HepG2 (cell line): Measurements from ENCODE around the gene NDRG3. TPM values are rescaled to one million over a fixed set of nuclear protein-coding genes. Genes with fewer than 3 reads are reported as not detected.

Experiments used
- FOXA1 ChIP-seq, 2 experiments: fragments of 450-650 bp in 1 of 2; sonication (generic) in 1 of 2; formaldehyde crosslinking in 1 of 2; IDR thresholded peaks; 2 replicates each; pipeline versions ENCODE4 v1.4.0 to v1.6.1; 2016 to 2020; ENCODE audit warnings: missing genetic modification reagents in 1 of 2
- GLMP ChIP-seq: sonication (generic); formaldehyde crosslinking; IDR thresholded peaks from 2 replicates; pipeline ENCODE4 v1.9.0; 2021; ENCODE audit warnings: missing genetic modification reagents, mild to moderate bottlenecking, borderline replicate concordance
- HBP1 ChIP-seq: IDR thresholded peaks from 2 replicates; pipeline ENCODE4 v1.6.1; 2016; ENCODE audit warnings: low read depth, control low read depth
- HDAC6 ChIP-seq: fragments of 200-600 bp; sonication (generic); IDR thresholded peaks from 2 replicates; pipeline ENCODE4 v1.7.0; 2017; ENCODE audit warnings: mild to moderate bottlenecking, antibody characterized with exemption, low read length, low read depth
- HNRNPL ChIP-seq: fragments of 200-400 bp; formaldehyde crosslinking; IDR thresholded peaks from 2 replicates; pipeline ENCODE4 v1.6.1; 2017; ENCODE audit warnings: mild to moderate bottlenecking, low read depth, low read length
- JUN ChIP-seq: sonication (generic); formaldehyde crosslinking; IDR thresholded peaks from 2 replicates; pipeline ENCODE4 v1.4.0; 2020; ENCODE audit warnings: mild to moderate bottlenecking, missing genetic modification reagents
- MEF2D ChIP-seq: sonication (generic); formaldehyde crosslinking; IDR thresholded peaks from 2 replicates; pipeline ENCODE4 v1.5.1; 2020; ENCODE audit warnings: mild to moderate bottlenecking, missing genetic modification reagents
- NFYC ChIP-seq: IDR thresholded peaks from 2 replicates; pipeline ENCODE4 v1.6.1; 2016; ENCODE audit warnings: missing genetic modification reagents, missing compliant biosample characterization
- ONECUT2 ChIP-seq: sonication (generic); formaldehyde crosslinking; IDR thresholded peaks from 2 replicates; pipeline ENCODE4 v1.4.0; 2020; ENCODE audit warnings: missing genetic modification reagents
- PHF20 ChIP-seq: sonication (generic); formaldehyde crosslinking; IDR thresholded peaks from 2 replicates; pipeline ENCODE4 v1.5.0; 2020; ENCODE audit warnings: mild to moderate bottlenecking, missing genetic modification reagents
- RAD21 ChIP-seq: fragments of 450-650 bp; formaldehyde crosslinking; IDR thresholded peaks from 2 replicates; pipeline ENCODE4 v1.5.0; 2020; ENCODE audit warnings: mild to moderate bottlenecking
- SRF ChIP-seq: IDR thresholded peaks from 2 replicates; pipeline ENCODE4 v1.6.1; 2011; ENCODE audit warnings: mild to moderate bottlenecking, low read depth, low read length, moderate library complexity
- XRCC5 ChIP-seq: fragments of 200-400 bp; formaldehyde crosslinking; optimal IDR thresholded peaks from 2 replicates; pipeline ENCODE3; 2017; ENCODE audit warnings: mild to moderate bottlenecking, low read length
- ZBED4 ChIP-seq: sonication (generic); formaldehyde crosslinking; IDR thresholded peaks from 2 replicates; pipeline ENCODE4 v1.4.0; 2020; ENCODE audit warnings: missing genetic modification reagents, borderline replicate concordance
- ZNF224 ChIP-seq: sonication (generic); formaldehyde crosslinking; IDR thresholded peaks from 2 replicates; pipeline ENCODE4 v1.5.0; 2020; ENCODE audit warnings: mild to moderate bottlenecking, missing genetic modification reagents
- ZNF3 ChIP-seq: IDR thresholded peaks from 2 replicates; pipeline ENCODE4 v1.7.0; 2017; ENCODE audit warnings: inconsistent platforms
- ZNF326 ChIP-seq: sonication (generic); formaldehyde crosslinking; IDR thresholded peaks from 2 replicates; pipeline ENCODE4 v1.4.0; 2020; ENCODE audit warnings: missing genetic modification reagents, borderline replicate concordance
- ZNF362 ChIP-seq: sonication (generic); formaldehyde crosslinking; IDR thresholded peaks from 2 replicates; pipeline ENCODE4 v1.4.0; 2020; ENCODE audit warnings: missing genetic modification reagents, mild to moderate bottlenecking, borderline replicate concordance
- ZNF383 ChIP-seq: sonication (generic); formaldehyde crosslinking; IDR thresholded peaks from 2 replicates; pipeline ENCODE4 v1.4.0; 2020; ENCODE audit warnings: missing genetic modification reagents, mild to moderate bottlenecking, borderline replicate concordance
- ZNF672 ChIP-seq: sonication (generic); formaldehyde crosslinking; IDR thresholded peaks from 2 replicates; pipeline ENCODE4 v1.8.1; 2022; ENCODE audit warnings: missing genetic modification reagents
- ZNF772 ChIP-seq: sonication (generic); formaldehyde crosslinking; IDR thresholded peaks from 2 replicates; pipeline ENCODE4 v1.5.0; 2020; ENCODE audit warnings: mild to moderate bottlenecking, missing genetic modification reagents
- polyA plus RNA-seq, 8 experiments: library from polyadenylated mRNA; depleted of rRNA in 3 of 8; stranded (reverse) in 7 of 8; unstranded in 1 of 8; fragments of >200 nt; fragmentation: Illumina TruSeq in 4 of 8; extraction: Trizol in 4 of 8; gene quantifications; 2 replicates each; pipeline versions ENCODE4 v1.2.1 to v1.2.3, GENCODE V29; 2011 to 2016; ENCODE audit warnings: low read depth in 4 of 8, missing spikeins in 1 of 8, mixed read lengths in 1 of 8; ENCODE audit not compliant: insufficient read depth in 1 of 8
- total RNA-seq, 5 experiments: library from RNA; depleted of rRNA; stranded (reverse); fragments of >200 nt; fragmentation: Illumina TruSeq; extraction: Trizol; gene quantifications; 2 replicates each; pipeline ENCODE4 v1.2.3, GENCODE V29; 2016; ENCODE audit warnings: low read depth in 1 of 5

Gene NDRG3
- total and polyA plus RNA-seq, 2 of the 13 experiments (the other 11 are each of a cell fraction or from before 2014, with no cell fraction given), result 36.0 to 40.5 TPM

GRCh38 chr20:36606158-36607066 lies 139.5 kb downstream of the NDRG3 start (continued):
- no peak; the same call in 1 of the 2 replicates for TF ChIP-seq GLMP (CRISPR knock-in tag)
- no peak for TF ChIP-seq ZNF3 (CRISPR knock-in tag)
- peak; percentile 97; the same call in 1 of the 2 replicates for TF ChIP-seq ZNF383 (CRISPR knock-in tag)
- TF ChIP-seq RAD21, result no peak
- TF ChIP-seq HNRNPL, result no peak
- no peak for TF ChIP-seq PHF20 (CRISPR knock-in tag)
- TF ChIP-seq ZNF224 (CRISPR knock-in tag), result no peak
- no peak for TF ChIP-seq ZNF326 (CRISPR knock-in tag)
- TF ChIP-seq ZNF362 (CRISPR knock-in tag), result no peak
- TF ChIP-seq ONECUT2 (CRISPR knock-in tag), result no peak
- no peak for TF ChIP-seq ZNF772
- TF ChIP-seq ZNF672 (CRISPR knock-in tag), result no peak
- no peak for TF ChIP-seq ZBED4 (CRISPR knock-in tag)
- TF ChIP-seq JUN, result no peak
- no peak for TF ChIP-seq HDAC6
- no peak for TF ChIP-seq MEF2D (CRISPR knock-in tag)
- no peak for TF ChIP-seq XRCC5
- TF ChIP-seq NFYC, result no peak; the same call in 1 of the 2 replicates
- TF ChIP-seq FOXA1 (IDR thresholded peaks at IDR 0.05), result no peak
- TF ChIP-seq FOXA1 (CRISPR knock-in tag; IDR thresholded peaks at IDR 0.05), result no peak
- no peak for TF ChIP-seq SRF
- 0 out of 2 replicates have a peak, but pooled peaks have one; percentile 31 for TF ChIP-seq HBP1 (CRISPR knock-in tag)
